Stimulated activated CD4-positive, alpha-beta T cell treated with anti-CD3 and anti-CD28 coated beads, TNF-alpha, amount 100 ng/mL, for 48 hours (primary cell): ENCODE data around the gene TEX261.
"Not testable (repeated sequence)": the region's sequence is repeated elsewhere in the genome, so short reads cannot be mapped to it uniquely, and the experiment has no call there.

Experiments used
- DNase-seq, 3 donors: peaks; one replicate each; pipeline ENCODE4 v3.0.0-alpha.2; 2020; ENCODE audit warnings: low read depth in 3 of 3

The TEX261 gene

DNA sequence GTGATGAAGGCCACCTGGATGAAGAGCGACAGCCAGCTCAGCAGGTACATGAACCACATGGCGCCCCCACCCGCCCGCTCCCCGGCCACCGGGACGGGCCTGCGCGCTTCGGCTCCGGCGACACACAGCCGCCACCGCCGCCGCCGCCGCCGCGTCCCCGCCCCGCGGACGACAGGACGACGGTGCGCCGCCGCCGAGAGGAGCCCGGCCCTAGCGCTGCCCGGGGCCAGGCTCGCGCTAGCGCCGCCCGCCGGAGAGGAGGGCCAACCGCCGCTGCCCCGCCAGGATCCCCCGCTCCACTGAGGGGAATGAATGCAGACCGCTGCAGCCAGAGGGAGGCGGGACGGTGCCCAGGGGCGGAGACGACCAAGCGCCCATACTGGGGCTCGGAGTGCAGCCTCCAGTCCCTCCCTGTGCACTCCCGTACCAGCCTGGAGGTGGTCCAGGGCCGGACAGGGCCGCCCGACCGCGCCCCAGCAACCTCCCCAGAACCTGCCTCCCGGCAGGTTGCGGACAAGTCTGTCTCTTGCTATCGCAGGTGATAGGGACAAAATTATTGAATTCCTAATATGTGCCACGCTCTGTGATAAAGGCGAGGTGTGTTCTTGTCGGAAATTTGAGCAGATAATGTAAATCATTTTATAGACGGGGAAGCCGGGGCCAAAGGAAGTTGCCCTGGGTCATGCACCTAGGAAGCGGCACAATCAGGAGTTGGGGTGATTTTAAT lies at the start of gene TEX261:
Gene TEX261 (minus strand): TSS at position 175 of the 727 bp plus-strand sequence. CDS start 116 bp downstream, at position 59.
- DNase-seq = peak; percentile 85 to 91 (median 90)

DNA sequence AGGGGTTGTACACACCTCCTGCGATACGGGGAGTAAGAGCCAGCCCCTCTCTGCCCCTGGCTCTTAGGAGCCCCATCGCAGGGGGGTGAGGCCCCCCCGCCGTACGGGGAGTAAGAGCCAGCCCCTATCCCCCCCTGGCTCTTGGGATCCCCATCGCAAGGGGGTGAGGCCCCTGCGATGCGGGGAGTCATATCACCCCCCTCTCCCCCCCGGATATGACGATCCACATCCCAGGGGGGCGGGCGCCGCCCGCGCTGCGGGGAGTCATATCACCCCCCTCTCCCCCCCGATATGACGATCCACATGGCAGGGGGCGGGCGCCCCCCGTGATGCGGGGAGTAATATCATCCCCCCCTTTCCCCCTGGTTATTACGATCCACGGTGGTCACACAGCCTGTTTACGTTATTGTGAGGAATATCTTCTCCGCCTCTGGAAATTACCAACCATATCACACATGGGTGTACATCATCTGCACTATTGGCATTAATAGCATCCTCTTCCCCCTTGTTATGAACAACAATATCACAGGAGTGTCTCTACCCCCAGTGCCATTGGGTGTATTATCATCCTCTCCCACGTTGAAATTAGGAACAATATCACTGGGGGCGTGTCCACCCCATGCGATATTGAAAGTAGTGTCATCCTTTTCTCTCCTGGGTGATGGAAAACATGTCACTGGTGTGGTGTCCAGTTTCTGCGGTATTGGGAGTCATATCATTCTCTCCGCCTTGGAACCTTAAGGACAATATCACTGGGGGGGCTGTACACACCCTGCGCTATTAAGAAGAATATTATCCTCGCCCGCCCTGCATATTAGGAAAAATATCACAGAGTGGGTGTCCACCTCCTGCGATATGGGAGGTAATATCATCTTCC lies 49.1 kb upstream of the TEX261 start:
- no peak for DNase-seq

DNA sequence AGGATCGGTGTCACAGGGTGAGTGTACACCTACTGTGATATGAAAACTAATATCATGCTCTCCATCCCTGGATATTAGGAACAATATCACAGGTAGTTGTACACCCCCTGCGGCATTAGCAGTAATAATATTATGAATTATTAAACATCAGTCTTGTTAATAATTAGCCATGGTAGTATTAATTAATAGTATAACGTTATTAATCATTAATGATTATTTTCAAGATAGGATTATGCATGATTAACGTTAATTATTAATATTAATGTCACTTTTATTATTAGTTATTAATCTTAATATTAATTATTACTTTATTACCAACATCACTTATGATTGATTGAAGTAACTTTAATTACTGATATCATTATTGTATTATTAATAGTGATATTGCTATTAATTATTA lies 47.6 kb upstream of the TEX261 start:
- no peak for DNase-seq

DNA sequence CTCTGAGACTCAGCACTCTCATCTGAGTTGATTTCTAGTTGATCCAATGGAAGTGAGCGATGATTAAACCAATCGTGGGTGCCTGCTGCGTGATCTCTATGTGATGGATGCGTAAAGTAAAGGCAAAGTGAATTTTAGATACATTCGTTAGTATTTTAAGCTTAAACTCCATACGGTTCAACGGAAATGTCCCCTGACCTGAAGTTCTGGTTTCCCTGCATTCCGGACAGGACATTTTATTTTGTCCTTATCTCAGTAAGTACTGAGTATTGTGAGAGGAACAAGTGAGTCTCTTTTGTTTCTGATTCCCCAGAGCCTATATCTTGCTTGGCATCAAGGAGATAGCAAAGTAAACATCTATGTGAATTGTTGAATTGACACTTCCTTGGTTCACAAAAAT lies 41.6 kb upstream of the TEX261 start:
- not testable (repeated sequence) for DNase-seq

DNA sequence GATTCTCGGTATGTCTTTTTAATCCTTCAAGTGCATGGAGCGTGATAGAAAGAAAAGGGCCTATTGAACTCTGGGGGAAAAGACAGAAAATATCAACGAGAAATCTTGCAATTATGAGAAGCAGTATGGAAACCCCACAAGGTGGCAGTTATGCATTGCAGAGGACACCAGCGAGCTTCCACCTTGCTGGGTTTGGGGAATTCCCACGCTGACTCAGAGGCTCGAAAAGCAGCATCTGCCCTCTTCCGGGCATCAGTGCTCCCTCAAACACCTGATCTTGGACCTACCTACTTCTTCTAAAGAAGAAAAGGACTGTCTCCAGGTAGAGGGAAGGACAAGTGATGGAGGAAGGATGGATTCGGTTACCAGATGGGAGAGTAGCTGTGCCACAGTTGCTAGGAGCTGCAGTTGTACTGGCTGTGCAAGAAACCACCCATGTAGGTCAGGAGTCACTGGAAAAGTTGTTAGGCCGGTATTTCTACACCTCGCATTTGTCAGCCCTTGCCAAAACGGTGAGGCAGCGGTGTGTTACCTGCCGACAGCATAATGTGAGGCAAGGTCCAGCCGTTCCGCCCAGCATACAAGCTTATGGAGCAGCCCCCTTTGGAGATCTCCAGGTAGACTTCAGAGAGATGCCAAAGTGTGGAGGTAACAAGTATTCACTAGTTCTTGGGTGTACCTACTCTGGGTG lies 29.0 kb upstream of the TEX261 start:
- peak; percentile 50 to 66 (median 55) for DNase-seq

DNA sequence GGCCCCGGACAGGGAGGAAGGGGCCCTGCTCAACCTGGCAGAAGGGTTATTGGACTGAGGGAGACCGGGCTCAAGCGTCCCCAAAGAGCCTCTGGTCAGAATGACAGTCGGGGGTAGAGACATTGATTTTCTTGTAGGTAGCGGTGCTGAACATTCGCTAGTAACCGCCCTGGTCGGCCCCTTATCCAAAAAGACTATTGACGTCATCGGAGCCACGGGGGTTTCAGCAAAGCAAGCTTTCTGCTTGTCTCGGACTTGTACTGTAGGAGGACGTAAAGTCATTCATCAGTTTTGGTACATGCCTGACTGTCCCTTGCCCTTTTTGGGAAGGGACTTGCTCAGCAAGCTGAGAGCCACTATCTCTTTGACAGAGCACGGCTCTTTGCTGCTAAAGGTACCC lies 26.7 kb upstream of the TEX261 start:
- DNase-seq = not testable (repeated sequence)

DNA sequence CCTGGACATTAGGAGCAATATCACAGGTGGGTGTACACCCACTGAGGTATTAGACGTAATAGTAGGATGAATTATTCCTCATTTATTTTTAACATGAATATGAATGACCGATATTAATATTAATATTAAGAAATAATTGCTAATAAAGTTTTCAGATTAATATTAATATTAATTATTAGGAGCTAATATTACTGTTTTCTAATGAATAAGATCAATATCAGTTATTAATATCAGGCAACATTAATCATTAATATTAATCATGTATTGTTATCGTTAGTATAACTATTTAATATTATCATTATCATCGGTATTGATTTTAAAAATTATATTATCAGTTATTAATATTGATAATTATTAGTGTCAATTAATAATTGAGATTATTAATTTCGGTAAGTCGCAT lies 25.3 kb upstream of the TEX261 start:
- not testable (repeated sequence) for DNase-seq

DNA sequence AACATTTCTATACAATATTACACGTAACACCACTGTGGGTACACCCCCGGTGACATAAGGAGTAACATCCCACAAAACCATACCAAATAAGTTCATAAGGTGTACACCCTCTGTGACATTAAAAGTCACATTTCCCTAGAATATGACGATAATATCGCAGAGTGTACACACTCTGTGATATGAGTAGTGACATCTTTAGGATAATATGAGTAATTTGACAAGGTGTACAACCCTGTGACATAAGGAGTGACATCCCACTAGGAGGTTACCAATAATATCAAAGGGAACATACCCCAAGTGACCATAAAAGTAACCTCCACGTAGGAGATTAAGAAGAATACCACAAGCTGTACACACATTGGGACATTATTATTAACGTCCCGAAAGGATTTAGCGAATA lies 24.0 kb upstream of the TEX261 start:
- DNase-seq = no peak

DNA sequence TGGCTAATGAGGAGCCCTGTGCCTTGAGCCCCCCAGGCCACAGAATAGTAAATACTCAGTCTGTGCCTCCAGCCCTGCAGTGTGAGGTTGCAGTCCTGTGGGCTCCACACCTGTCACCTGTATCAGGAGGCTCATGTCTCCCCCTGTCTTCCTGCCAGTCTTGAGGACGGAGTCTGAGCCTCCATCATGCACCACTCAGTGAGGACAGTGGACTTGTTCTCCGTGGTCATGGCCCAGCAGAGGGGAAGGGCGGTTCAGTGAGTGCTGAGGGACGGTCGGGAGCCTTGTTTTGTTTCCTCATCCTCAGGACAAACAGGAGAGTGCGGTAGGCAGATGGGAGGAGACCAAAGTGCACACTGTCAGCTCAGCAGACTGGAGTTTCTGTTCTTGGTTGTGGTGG lies 17.1 kb upstream of the TEX261 start:
- not testable (repeated sequence) for DNase-seq

DNA sequence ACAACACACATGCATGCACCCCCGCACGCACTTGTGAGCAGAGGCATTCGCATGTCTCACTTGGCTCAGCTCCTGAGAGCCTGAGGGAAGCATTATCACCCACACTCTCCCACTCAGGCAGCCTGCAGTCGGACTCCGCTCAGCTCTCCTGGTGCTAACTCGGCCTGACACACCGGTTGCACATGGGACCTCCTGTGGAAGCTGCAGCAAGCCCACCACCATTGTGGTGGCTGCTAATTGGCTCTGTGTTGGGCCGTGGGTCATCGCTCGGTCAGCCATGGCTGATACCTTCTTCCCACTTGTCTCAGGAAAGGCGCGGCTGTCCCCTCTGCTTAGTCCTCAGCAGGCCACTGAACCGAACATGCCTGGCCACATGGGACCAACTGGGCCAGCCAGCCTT lies 13.7 kb upstream of the TEX261 start:
- no peak for DNase-seq

DNA sequence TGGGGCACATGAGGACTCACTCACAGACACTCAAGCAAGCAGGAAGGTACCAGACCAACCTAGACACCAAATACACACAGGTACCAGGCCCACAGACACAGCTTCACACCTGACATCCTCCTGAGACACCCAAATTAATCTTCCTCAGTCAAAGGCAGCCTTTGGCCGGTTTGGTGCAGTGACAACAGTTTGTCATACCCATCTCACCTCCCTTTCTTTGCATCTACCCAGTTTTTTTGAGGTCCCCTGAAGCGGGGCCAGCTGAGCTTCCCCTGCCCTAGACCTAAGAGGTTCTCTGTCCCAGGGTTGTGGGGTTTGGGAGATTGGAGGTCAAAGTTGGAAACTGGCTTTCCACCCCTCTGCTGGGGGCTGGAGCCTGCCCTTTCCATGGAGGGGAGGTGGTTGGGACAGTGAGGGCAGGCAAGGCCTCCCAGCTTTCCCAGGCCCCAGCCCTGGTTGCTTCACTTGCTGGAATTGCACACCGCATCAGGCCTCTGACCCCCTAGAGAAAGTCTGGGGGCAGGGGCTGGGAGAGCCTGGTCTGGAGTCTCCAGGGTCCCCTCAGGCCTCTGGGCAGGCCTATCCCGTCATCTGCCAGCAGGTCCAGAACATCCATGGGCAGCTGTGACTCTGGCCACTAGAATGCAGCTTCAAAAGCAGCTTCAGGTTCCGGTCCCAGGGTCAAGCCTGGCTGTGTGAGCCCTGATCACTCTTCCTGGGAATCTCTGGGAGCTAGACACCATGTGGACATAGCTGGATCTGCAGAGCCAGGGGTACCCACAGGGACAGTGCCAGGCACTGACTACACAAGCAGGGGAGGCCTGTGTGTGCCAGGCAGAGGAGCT lies 12.5 kb upstream of the TEX261 start:
- no peak for DNase-seq

DNA sequence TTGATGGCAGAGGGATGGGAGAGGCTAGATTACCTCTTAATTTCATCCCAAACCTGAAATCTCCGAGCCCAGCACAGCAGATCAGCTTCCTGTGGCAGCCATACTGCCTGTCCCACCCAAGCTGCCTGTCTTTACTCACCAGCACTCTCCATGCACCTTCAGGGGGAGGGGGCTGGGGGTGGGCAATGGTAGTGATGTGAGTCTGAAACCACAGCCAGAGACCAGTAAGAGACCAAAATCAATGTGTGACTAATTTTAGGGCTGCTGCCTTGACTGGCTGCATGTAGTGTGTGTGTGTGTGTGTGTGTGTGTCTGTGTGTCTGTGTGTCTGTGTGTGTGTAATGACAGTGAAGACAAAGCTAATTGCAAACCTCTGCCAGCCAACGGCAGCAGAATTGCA lies 11.7 kb upstream of the TEX261 start:
- DNase-seq = no peak

DNA sequence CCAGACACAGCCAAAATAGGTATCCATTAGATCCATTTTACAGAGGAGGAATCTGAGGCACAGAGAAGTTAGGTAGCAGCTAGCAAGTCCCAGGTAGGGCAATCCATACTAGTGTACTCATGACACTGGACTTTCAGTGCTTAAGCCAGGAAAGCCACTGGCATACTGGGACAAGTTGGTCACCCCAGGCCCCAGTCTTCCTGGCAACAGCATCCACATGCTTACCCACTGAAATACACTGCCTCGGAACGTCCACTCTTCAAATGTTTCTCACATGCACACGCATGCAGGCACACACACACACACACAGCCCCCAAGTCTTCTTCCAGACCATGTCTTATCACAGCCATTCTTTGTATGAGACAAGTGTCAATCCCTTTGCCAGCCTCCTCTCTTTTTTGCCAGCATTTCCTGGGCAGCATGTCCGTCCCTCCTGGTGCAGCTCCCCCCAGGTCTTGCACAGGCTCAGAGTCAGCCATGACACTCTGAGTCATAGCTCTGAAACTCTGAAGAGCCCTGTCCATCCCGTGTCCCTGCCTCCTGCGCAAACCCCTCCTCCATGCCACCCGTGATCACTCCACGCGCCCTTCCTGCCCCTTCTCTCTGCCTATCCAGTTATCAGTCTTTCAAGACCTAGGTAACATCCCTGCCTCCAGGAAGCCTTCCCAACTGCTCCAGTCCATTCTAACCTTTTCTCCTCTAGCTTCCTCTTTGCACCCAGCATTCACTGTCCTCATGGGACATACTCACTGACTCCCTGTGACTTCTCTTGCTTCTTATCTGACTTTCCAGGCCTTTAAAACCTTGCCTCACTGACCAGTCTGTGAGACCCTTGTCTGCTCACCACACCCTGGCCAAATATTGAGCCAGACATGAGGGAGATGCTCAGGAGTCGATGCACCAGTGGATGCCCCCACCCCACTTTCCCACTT lies 10.9 kb upstream of the TEX261 start:
- no peak for DNase-seq

DNA sequence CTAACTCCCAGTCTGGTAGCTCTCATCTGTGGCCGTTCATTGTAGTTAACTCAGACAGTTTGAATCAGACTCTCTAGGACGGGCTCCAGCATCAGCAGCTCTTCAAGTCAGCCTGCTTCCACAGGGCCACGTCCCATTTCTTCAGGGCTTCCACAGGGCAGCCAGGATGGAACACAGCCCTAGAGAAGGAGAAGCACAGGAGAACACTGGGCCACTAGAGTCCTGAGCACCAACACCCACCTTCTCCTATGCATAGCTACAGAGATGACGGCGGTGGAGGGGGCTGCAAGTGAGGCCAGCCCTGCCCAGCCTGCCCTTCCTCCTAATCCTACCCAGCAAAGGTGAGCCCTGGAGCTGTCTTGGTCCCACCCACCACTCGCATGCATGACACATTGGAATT lies 10.2 kb upstream of the TEX261 start:
- DNase-seq = no peak

DNA sequence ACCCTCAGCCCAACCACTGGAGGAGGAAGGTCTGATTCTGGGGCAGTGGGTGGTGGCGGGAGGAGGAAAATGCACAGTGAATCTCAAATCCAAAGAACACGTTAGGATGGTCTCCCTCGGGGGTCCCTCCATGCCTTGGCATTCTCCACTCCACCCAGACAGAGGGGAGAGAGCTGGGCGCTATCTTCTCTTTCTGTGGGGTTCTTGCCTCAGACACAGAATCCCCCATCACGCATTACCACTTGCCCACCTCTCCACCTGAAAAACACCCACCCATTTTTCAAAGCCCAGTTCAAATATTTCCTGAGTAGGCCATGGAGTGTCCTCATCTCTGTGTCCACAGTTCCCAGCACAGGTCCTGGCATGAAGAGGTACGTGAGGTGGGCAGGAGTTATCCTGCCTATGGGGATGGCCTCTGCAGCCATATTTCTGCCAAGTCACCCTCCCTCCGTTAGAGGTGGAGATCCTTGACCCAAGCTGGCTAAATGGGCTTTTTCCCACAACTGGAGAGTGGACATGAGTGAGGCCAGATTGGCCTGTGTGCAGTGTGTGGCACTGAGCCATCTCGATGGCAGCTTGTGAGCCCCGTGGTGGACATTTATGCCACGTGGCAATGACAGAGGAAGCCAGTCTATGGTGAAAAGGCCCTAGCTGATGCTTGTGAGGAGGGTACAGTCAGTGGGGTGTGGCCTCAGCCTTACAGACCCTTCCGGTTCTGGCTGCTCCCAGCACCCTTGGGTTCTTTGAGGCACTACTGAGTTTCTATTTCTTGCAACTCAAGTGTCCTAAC lies 9.5 kb upstream of the TEX261 start:
- DNase-seq = no peak

DNA sequence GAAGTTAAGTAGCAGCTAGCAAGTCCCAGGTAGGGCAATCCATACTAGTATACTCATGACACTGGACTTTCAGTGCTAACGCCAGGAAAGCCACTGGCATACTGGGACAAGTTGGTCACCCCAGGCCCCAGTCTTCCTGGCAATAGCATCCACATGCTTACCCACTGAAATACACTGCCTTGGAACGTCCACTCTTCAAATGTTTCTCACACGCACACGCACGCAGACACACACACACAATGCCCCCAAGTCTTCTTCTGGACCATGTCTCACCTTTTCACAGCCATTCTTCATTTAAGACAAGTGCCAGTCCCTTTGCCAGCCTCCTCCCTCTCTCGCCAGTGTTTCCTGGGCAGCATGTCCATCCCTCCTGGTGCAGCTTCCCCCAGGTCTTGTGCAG lies 8.7 kb upstream of the TEX261 start:
- no peak for DNase-seq

DNA sequence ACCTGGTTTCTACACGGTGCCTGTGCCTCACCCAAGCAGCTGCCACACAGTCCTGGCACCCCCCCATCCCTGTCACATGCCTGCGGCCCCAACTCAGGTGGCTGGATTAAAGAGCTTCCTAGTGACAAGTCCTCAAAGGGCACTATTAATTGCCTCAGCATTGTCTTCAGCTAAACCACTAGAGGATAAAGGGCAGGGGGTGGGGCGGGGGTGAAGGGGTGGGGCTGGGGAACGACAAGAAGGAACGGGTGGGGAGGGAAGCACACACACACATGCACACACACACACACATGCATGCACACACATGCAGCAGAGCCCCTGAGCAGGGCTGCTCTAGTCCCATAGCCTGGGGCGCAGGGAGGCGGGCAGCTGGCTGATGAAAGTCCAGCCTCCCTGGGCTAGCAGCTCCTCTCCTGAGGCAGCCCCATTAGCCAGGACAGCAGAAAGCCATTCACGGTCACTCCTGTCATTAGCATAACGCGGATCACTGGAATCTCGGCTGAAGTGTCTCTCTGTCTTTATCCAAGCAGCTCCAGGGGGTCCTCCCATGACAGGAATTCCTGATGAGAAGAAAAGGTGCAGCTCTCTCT lies 7.4 kb upstream of the TEX261 start:
- DNase-seq = no peak

DNA sequence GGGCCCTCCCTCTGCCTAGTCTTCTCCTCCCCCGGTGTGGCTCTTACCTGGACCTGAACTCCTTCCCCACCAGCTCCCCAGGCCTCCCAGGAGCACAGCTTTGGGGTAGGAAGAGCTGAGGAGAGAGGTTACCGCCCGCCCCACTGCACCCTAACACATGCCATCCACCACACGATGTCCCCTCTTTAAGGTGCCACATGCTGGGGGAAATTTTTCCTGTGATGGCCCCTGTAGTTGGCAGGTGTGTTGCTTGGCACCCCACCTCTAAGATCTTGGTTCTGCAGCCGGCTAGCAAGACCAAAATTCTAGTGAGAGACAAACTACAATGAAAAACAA lies 6.9 kb upstream of the TEX261 start:
- no peak for DNase-seq
